ENCODE measurements around the gene RASSF1. TPM values are rescaled to one million over a fixed set of nuclear protein-coding genes. Genes with fewer than 3 reads are reported as not detected.
A peak's percentile ranks its signal among the peaks of the same experiment; 100 is the strongest.

Gene RASSF1
- total RNA-seq, 1 experiment from 2014 or later = 15.8 TPM

GRCh38 chr3:50374363-50375257, 34.0 kb upstream of the RASSF1 start:
- H3K27me3 ChIP-seq (ENCODE audit: insufficient read depth, low read length) = no peaks in the 10 kb centered on the region
- no peaks in the 10 kb centered on the region for H3K9me3 ChIP-seq (ENCODE audit: control insufficient read depth, low read depth, low read length)
- H3K23me2 ChIP-seq (ENCODE audit: insufficient read length, low read depth, low read length, poor library complexity, severe bottlenecking) = no peaks in the 10 kb centered on the region
- no peaks in the 10 kb centered on the region for H3K79me1 ChIP-seq (ENCODE audit: insufficient read depth, low read depth, low read length, poor library complexity, severe bottlenecking)
- WGBS (ENCODE audit: extremely low coverage, insufficient read length, low lambda C conversion rate) = no CpG with 5 or more reads among the region's 22 CpGs
- H2BK5ac ChIP-seq (ENCODE audit: insufficient read length, low read length) = no peak overlapping the region
- H2BK120ac ChIP-seq (ENCODE audit: low read depth, low read length, poor library complexity, severe bottlenecking) = no peak overlapping the region
- H3K4ac ChIP-seq (ENCODE audit: low read depth, low read length) = no peak overlapping the region
- peaks cover 22 to 55% of the 10 kb centered on the region in 2 experiments for H3K4me1 Mint-ChIP-seq
- no peak overlapping the region for H3T11ph ChIP-seq (ENCODE audit: low read length)
- H3K4me2 ChIP-seq (ENCODE audit: insufficient read depth, insufficient read length, low read length) = no peak overlapping the region
- H3K9me3 Mint-ChIP-seq = no peaks in the 10 kb centered on the region
- H2BK15ac ChIP-seq (ENCODE audit: low read depth, low read length) = no peak overlapping the region
- no peak overlapping the region for H2BK20ac ChIP-seq (ENCODE audit: low read depth, low read length, poor library complexity, severe bottlenecking)
- H3K4me3 Mint-ChIP-seq = peak overlapping the region in 1 of 2 experiments; percentile 38; a peak in 1 of 5 replicates
- no peak overlapping the region for H2BK12ac ChIP-seq (ENCODE audit: insufficient read length, low read depth, low read length)
- no peak for DNase-seq
- H3K79me2 ChIP-seq (ENCODE audit: insufficient read depth, low read length) = no peaks in the 10 kb centered on the region
- H2AK5ac ChIP-seq (ENCODE audit: insufficient read length, low read length) = no peak overlapping the region
- no peak overlapping the region for H3K18ac ChIP-seq (ENCODE audit: insufficient read length, low read depth, low read length)
- H3K23ac ChIP-seq (ENCODE audit: insufficient read length, low read depth, low read length) = no peak overlapping the region
- H4K5ac ChIP-seq (ENCODE audit: insufficient read length, low read depth, low read length) = no peak overlapping the region
- H3K9ac ChIP-seq (ENCODE audit: extremely low read depth, insufficient read length, low read length) = no peak overlapping the region
- no peak overlapping the region for H3K14ac ChIP-seq (ENCODE audit: insufficient read depth, low read length)
- H2AFZ ChIP-seq (ENCODE audit: low read length) = no peak overlapping the region
- H3K27ac Mint-ChIP-seq = no peak overlapping the region
- no peak overlapping the region for H3K27ac ChIP-seq (ENCODE audit: insufficient read length, low read depth, low read length)
- peaks cover 0 to 4% (median 0%) of the 10 kb centered on the region in 3 experiments; a peak in 1 of 7 replicates for H3K36me3 Mint-ChIP-seq (ENCODE audit: insufficient read depth in 1 of 3, low read depth in 3 of 3)
- peaks cover 5% of the 10 kb centered on the region for H3K27me3 Mint-ChIP-seq (ENCODE audit: low read depth)
- TF ChIP-seq, protein P1, sequence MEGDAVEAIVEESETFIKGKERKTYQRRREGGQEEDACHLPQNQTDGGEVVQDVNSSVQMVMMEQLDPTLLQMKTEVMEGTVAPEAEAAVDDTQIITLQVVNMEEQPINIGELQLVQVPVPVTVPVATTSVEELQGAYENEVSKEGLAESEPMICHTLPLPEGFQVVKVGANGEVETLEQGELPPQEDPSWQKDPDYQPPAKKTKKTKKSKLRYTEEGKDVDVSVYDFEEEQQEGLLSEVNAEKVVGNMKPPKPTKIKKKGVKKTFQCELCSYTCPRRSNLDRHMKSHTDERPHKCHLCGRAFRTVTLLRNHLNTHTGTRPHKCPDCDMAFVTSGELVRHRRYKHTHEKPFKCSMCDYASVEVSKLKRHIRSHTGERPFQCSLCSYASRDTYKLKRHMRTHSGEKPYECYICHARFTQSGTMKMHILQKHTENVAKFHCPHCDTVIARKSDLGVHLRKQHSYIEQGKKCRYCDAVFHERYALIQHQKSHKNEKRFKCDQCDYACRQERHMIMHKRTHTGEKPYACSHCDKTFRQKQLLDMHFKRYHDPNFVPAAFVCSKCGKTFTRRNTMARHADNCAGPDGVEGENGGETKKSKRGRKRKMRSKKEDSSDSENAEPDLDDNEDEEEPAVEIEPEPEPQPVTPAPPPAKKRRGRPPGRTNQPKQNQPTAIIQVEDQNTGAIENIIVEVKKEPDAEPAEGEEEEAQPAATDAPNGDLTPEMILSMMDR (conservative IDR thresholded peaks at IDR 0.05) = no peak; the same call in 2 of the 3 replicates
- no peak overlapping the region for H3K56ac ChIP-seq (ENCODE audit: insufficient read length, low read depth, low read length)
- H4K91ac ChIP-seq (ENCODE audit: insufficient read length, low read depth, low read length) = no peak overlapping the region
- H4K8ac ChIP-seq (replicated peaks; ENCODE audit: insufficient read length, low read depth, low read length) = no peak overlapping the region
- H3K4me1 ChIP-seq (ENCODE audit: insufficient read depth, low read length) = no peaks in the 10 kb centered on the region
- peaks cover 2% of the 10 kb centered on the region for H4K20me1 ChIP-seq (ENCODE audit: control insufficient read depth, insufficient read depth, insufficient read length)
